Prostate gland (tissue), 2 donors: ENCODE results near the gene ARHGAP32.

Source experiments
- POLR2A ChIP-seq: fragments of 450-650 bp; IDR thresholded peaks from one replicate; pipeline ENCODE4 v1.6.1; 2016; ENCODE audit warnings: antibody characterized with exemption, mild to moderate bottlenecking
- POLR2AphosphoS5 ChIP-seq: sonication (generic); formaldehyde crosslinking; IDR thresholded peaks from one replicate; pipeline ENCODE4 v1.6.1; 2017; ENCODE audit warnings: antibody characterized with exemption
- TF ChIP-seq, protein P1 (sequence below), 4 experiments: fragments of 200-600 bp in 2 of 4; fragments of 450-650 bp in 2 of 4; sonication (generic) in 2 of 4; IDR thresholded peaks; 1 replicate in 3 of 4; 2 replicates in 1 of 4; pipeline ENCODE4 v1.5.1; 2016 to 2019; ENCODE audit warnings: antibody characterized with exemption in 4 of 4, mild to moderate bottlenecking in 2 of 4, moderate library complexity in 2 of 4

DNA sequence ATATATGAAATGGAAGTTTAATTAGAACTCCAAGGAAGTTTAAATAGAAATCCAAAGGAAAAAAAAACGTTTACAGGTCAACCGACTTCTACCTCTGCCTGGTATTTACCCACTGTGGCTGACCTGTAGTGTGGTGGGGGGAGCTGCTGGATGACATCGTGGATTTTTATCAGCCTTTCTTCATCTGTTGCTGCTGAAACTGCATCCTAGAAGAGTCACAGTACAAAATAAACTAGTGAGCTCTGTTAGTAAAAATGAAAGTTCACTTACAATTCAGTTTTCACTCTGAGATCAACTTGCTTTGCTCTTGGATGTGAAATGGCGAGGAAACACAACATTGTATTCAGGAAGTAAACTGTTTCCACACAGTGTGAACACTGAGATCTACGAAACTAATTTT is 206.2 kb downstream of the ARHGAP32 start:
- TF ChIP-seq, protein P1, sequence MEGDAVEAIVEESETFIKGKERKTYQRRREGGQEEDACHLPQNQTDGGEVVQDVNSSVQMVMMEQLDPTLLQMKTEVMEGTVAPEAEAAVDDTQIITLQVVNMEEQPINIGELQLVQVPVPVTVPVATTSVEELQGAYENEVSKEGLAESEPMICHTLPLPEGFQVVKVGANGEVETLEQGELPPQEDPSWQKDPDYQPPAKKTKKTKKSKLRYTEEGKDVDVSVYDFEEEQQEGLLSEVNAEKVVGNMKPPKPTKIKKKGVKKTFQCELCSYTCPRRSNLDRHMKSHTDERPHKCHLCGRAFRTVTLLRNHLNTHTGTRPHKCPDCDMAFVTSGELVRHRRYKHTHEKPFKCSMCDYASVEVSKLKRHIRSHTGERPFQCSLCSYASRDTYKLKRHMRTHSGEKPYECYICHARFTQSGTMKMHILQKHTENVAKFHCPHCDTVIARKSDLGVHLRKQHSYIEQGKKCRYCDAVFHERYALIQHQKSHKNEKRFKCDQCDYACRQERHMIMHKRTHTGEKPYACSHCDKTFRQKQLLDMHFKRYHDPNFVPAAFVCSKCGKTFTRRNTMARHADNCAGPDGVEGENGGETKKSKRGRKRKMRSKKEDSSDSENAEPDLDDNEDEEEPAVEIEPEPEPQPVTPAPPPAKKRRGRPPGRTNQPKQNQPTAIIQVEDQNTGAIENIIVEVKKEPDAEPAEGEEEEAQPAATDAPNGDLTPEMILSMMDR (IDR thresholded peaks at IDR 0.05): no peak
- TF ChIP-seq POLR2A (no peak), POLR2AphosphoS5 (no peak)
